ENCODE measurements around the gene ZAP70.

Gene ZAP70

DNA sequence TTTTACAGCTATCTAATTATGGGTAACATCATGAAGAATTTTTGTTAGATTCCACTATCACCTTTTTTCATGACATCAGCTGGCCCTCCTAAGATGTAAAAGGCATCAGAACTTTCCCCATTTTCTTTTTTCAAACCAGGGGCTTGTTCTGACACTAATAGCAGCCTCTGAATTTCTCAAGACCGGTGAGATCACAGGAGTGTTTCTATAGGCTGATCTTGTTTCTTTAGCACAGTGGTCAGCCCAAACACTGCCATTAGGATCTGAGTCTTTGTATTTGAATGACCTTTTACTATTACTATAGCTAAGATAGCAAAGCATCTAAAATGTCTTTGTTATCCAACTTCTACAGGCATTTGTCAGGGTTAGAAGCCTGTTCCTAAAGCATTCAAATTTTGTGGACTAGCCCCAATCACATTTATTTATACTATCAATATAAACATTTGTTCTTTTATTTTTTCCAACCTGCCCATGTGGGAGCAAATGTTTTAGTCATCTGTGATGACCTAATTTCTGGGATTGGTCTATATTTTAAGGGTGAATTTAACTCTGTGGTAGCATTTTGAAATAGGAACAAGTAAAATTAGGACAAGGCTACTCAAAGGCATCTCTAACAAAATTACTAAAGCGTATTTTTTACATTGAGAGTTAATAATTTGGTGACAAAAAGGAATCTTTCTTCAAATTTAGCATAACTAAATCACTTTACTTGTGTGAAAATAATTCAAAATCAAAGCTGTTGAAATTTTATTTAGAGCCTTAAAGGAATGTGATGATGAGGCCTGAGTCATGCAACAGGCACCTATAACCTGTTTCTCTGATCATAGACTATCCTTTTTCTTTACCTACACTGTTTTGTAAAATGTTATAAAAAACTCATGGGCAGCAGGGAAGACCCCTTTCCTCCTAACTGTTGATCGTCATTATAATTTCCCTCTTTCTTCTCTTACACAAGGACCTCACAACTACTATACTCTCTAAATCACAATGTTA is 39.3 kb downstream of the ZAP70 start:
- DNase-seq (ENCODE audit: low read depth): no peak

DNA sequence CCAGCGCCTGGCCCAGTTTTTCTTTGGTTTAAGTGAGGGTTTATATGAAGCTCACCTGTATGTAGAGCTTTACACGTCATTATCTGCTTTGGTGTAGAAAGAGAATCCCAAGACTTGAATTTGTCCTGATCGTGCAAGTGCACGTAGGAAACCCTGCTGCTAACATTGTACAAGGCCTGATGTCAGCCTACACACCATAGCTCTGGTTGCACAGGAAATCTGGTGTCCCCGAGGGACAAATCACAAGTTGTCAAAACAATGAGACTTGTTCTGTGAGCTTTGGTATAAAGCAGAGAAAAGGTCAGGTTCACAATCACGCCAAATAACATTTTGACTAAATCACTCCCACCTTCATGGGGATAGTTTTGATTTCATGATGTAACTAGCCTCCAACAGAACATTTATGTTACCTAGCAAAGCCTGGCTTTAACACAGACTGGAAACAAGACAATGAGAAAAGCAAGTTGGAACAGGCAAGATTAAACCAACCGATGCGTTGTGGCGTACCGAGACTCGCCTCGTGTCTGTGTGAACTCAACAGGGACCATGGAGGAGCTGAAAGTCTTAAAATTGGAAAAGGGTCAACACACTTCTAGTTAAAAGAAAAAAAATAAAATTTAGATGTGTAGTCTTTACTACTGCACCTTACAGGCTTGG is 41.4 kb downstream of the ZAP70 start:
- DNase-seq (ENCODE audit: low read depth): no peak

DNA sequence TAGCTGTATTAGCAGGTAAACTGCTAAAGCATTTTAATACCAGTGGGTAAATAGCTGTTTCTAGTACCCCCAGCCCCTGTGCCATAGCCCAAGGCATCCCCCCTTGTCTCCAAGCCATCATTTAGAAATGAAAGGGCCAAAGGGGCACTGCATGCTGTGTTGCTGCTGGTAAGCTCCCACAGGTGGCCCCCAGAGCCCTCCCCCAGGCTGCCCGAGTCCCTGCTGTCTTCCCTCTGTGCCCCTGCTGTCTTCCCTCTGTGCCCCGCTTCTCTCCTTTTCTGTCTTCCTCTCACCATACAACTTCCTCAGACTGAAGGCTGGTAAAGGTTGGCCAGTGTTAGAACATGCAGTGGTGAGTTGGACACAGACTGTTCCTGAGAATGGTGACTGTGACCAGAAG is 42.1 kb downstream of the ZAP70 start:
- DNase-seq (ENCODE audit: low read depth): no peak

- no peak for DNase-seq (ENCODE audit: low read depth)
These were observed 43.7 kb downstream of the ZAP70 start for GRCh38 chr2:97757062-97757461.

DNA sequence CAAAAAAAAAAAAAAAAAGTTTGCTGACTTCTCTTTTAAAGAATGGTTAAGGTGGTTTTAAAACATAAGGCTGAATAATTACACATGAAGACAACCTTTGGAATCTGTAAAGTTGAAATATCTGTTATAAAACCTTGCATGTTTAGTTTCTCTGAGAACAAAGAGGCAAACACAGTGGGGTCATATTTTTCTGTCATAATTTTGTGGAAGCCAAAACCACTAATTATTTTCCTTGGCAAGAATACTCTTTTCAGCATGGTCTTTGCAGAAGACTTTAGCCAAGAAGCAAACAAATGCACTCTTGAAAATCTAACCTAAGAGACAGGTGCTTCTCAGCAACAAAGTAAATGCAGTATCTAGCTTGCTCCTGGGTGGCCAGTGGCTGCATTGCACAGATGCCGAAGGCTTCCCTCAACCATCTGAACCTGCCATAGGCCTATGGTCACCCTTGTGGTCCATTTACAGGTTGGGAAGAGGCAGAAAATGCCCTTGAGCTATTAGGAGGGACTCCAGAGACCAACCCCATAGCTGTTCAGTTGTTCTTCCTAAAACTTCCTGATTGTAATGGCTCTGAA is 44.8 kb downstream of the ZAP70 start:
- no peak for DNase-seq (ENCODE audit: low read depth)

DNA sequence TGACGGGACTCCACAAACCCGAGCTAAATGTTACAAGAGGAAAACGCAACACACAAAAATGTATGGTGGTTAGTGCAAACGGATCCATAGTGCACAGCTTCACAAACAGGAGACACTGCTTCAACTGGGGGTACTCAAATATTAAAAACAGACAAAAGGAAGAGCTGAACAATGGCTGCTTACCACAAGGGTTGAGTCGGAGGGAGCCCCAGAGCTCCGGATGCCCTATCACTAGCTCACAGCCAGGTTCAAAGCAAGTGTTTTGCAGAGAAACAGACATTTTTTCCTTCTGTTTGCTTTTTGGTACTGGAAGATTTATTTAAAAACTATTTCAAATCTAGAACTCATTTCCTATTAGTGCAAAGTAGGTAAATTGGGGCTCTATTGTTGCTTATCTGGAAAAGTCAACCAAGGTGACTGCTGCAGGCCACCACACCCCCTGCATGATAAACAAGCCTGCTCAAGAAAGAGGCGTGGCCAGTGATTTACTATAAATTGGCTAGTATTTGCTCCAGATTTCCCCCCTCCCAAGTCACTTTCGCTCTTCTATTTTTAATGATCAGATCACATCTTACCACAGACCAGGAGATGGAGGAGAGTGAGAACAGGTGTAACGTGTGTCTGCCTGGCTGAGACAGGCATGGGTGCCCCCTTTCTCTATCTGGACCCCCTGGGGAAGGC is 46.5 kb downstream of the ZAP70 start:
- DNase-seq (ENCODE audit: low read depth): no peak

- DNase-seq (ENCODE audit: low read depth): no peak
These were observed 47.2 kb downstream of the ZAP70 start for GRCh38 chr2:97760480-97761049.

DNA sequence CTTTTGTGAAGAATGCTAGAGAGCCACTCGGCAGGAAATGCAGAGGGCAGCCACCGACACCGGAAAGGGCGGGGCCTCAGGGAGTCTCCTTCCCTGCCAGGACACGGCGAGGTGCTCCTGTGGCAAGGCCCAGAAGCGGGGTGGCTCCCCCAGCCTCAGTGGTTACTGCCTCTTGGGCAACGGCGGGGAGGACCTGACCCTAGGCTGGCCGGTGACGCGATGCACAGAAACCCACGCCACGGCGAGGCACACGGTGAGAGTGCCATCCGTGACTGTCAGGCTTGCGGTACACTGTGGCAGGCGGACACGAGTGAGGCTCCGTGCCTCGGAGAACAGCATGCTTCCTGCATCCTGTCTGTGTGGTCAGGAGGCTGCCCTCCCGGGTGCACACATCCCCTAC is 47.8 kb downstream of the ZAP70 start:
- no peak for DNase-seq (ENCODE audit: low read depth)

GRCh38 chr2:97763176-97763845 is 49.9 kb downstream of the ZAP70 start:
- DNase-seq (ENCODE audit: low read depth): no peak

GRCh38 chr2:97764559-97765263 is 51.3 kb downstream of the ZAP70 start:
- no peak for DNase-seq (ENCODE audit: low read depth)

DNA sequence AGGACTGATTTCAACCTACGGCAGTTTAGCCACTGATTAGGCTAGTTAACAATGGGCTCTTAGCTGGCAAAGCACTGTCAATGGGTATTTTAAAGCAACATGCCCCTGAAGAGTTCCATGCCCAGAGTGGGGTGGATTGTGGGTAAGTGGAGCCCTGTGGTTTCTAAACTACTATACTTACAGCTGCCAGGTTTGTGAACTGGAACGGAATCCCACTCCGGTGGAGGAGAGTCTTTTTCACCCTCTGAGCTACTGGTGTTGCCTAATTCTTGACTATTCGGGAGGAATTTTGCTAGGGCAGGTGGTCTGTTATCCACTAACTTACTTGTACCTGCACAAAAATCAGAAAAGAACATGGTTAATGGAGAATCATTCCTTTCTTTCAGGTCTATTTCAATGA is 52.6 kb downstream of the ZAP70 start:
- DNase-seq (ENCODE audit: low read depth): no peak

DNA sequence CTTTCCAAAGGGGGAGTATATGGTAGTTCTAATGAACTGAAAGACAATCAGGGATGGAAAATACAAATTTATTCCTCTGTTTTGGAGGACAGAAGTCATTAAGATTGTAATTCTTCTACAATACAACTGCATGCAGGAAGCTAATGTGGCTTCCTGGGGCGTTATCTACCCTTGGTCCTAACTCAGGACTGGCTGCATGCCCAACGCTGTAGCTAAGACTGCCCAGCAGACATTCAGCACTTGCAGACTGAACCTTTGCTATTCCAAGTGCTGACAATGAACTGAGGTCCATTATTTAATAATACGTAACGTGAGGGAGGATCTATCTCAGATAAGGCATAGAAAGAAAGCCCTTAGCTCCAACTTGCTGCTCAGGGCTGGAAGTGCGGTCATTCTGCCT is 53.2 kb downstream of the ZAP70 start:
- no peak for DNase-seq (ENCODE audit: low read depth)

DNA sequence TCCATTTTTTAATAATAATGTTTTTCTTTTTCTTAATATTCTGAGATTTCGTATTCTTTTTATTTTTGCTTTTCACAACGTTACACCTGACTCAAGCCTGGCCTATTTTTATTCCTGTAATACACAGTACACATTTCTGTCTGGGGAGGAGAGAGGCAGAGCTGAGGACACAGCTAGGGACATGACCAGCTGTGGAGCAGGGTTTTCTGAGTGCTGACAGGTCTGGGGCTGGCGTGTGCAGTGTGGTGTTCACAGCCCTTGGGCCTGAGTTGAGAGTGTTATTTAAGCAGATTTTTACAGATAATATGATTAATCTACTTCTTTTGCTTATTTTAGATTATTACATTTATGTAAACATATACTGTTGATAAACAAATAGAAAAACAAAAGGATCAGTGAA is 55.9 kb downstream of the ZAP70 start:
- DNase-seq (ENCODE audit: low read depth): no peak

DNA sequence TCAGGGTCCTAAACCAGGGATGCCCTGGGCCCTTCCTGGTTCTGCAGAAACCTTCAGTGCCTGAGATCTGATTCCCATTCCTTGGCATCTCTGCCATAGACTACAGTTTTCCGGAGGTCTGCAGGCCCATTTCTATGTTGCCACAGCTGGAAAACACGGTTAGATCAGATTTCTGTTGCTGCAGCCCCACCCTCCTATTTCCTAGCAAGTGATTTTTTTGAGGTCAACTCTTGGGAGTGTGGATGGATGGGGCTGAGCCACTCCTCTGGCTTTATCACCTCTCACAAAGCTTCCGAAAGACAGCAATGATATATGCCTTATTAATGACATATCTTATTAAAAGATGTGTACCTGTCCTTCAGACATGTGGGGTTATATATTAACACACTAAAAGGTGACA is 56.3 kb downstream of the ZAP70 start:
- no peak for DNase-seq (ENCODE audit: low read depth)

- no peak for DNase-seq (ENCODE audit: low read depth)
These were observed 57.1 kb downstream of the ZAP70 start for GRCh38 chr2:97770445-97770844.

DNA sequence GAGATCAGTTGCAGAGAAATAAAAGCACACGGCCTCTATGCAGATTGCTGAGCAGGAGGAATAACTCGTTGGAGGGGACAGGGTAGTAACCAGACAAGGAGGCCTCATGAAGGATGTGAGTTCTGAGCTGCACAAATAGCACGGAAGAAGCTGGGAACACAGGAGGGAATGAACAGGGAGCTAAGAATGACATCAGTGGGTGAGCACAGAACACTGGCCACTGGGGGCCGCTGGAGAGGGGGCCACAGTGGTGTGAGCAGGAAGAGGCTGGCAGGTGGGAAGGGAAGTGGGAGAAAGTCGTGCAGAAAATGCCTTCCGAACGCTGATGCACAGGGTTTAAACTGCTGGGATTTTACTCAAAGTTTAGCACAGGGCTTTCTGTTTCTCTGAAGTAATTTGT is 61.0 kb downstream of the ZAP70 start:
- DNase-seq (ENCODE audit: low read depth): no peak

- no peak for DNase-seq (ENCODE audit: low read depth)
These were observed 61.7 kb downstream of the ZAP70 start for GRCh38 chr2:97775074-97775473.

GRCh38 chr2:97779141-97779540 is 65.8 kb downstream of the ZAP70 start:
- DNase-seq (ENCODE audit: low read depth): no peak

DNA sequence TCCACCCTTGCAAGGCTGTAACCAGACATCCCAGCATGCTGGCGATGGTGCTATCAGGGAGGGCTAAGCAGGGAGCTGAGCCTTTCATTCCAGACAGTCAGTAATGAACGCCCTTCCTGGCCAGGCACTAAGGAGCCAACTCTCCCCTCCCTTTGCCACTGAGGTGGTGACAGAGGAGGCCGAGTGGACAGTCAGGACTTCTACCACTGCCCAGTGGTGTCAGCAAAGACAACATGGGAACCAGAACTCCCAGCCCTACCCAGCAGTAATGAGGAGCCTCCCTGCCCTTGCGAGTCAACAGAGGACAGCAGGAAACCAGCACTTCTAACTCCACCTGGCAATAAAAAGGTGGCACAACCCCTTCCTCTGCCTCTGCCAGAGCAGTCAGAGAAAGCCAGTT is 68.6 kb downstream of the ZAP70 start:
- DNase-seq (ENCODE audit: low read depth): no peak

DNA sequence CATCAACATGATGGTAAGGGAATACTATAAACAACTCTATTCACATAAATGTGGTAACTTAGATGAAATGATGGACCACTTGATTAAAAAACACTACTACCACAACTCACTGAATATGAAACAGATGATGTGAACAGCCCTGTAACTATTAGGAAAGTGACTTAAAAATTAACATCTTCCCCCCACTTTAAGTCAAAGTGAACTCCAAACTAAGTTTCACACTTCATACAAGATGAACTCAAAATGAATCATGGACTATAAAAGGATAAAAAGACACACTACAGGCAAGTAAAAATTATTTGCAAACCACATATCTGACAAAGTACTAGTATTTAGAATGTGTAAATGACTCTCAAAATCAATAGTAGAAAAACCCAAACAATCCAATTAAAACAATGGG is 71.6 kb downstream of the ZAP70 start:
- DNase-seq (ENCODE audit: low read depth): no peak

- no peak for DNase-seq (ENCODE audit: low read depth)
These were observed 72.4 kb downstream of the ZAP70 start for GRCh38 chr2:97785818-97786217.

All from HS-27A (cell line).